H9 (cell line): ENCODE measurements around the gene ILK. TPM values are rescaled to one million over a fixed set of nuclear protein-coding genes. Genes with fewer than 3 reads are reported as not detected.

ENCODE experiments used
- DNase-seq: peaks from one replicate; pipeline ENCODE4 v3.0.0-alpha.2; 2017
- H2AFZ ChIP-seq: one replicate; pipeline ENCODE4 v1.6.1; 2013; ENCODE audit warnings: mild to moderate bottlenecking, low read length, control low read depth, moderate library complexity
- H2AK5ac ChIP-seq: 2 replicates; pipeline ENCODE4 v1.6.1; 2013; ENCODE audit warnings: low read length, control low read depth, mixed read lengths; ENCODE audit not compliant: insufficient read length
- H2BK120ac ChIP-seq: one replicate; pipeline ENCODE4 v1.6.1; 2013; ENCODE audit warnings: low read depth, mild to moderate bottlenecking, low read length, control low read depth, inconsistent platforms; ENCODE audit not compliant: poor library complexity, severe bottlenecking
- H2BK12ac ChIP-seq: 2 replicates; pipeline ENCODE4 v1.6.1; 2013; ENCODE audit warnings: low read length, control low read depth, mixed read lengths, low read depth; ENCODE audit not compliant: insufficient read length
- H2BK15ac ChIP-seq: 2 replicates; pipeline ENCODE4 v1.6.1; 2013; ENCODE audit warnings: low read depth, low read length, control low read depth
- H2BK20ac ChIP-seq: one replicate; pipeline ENCODE4 v1.6.1; 2013; ENCODE audit warnings: low read depth, mild to moderate bottlenecking, low read length, control low read depth, inconsistent platforms; ENCODE audit not compliant: poor library complexity, severe bottlenecking
- H2BK5ac ChIP-seq: 2 replicates; pipeline ENCODE4 v1.6.1; 2013; ENCODE audit warnings: low read length, control low read depth, mixed read lengths; ENCODE audit not compliant: insufficient read length
- H3K14ac ChIP-seq: 2 replicates; pipeline ENCODE4 v1.6.1; 2013; ENCODE audit warnings: low read length, control low read depth; ENCODE audit not compliant: insufficient read depth
- H3K18ac ChIP-seq: 2 replicates; pipeline ENCODE4 v1.6.1; 2013; ENCODE audit warnings: low read depth, mild to moderate bottlenecking, mixed read lengths, low read length, control low read depth; ENCODE audit not compliant: insufficient read length
- H3K23ac ChIP-seq: 2 replicates; pipeline ENCODE4 v1.6.1; 2013; ENCODE audit warnings: low read length, control low read depth, mixed read lengths, low read depth; ENCODE audit not compliant: insufficient read length
- H3K23me2 ChIP-seq: 2 replicates; pipeline ENCODE4 v1.6.1; 2013; ENCODE audit warnings: low read depth, mild to moderate bottlenecking, mixed read lengths, low read length, control low read depth; ENCODE audit not compliant: insufficient read length, poor library complexity, severe bottlenecking
- H3K27ac ChIP-seq: 2 replicates; pipeline ENCODE4 v1.5.1; 2013; ENCODE audit warnings: low read length, control low read depth, mixed read lengths, low read depth; ENCODE audit not compliant: insufficient read length
- H3K27me3 ChIP-seq: 2 replicates; pipeline ENCODE4 v1.6.1; 2013; ENCODE audit warnings: low read length, control low read depth, inconsistent platforms; ENCODE audit not compliant: insufficient read depth
- H3K4ac ChIP-seq: 2 replicates; pipeline ENCODE4 v1.6.1; 2013; ENCODE audit warnings: low read depth, mild to moderate bottlenecking, control low read depth, inconsistent platforms, low read length, moderate library complexity
- H3K4me1 ChIP-seq: 2 replicates; pipeline ENCODE4 v1.6.1; 2013; ENCODE audit warnings: low read length, control low read depth, inconsistent platforms; ENCODE audit not compliant: insufficient read depth
- H3K4me2 ChIP-seq: 2 replicates; pipeline ENCODE4 v1.6.1; 2013; ENCODE audit warnings: low read length, control low read depth, mixed read lengths; ENCODE audit not compliant: insufficient read length, insufficient read depth
- H3K56ac ChIP-seq: 2 replicates; pipeline ENCODE4 v1.6.1; 2013; ENCODE audit warnings: low read depth, mild to moderate bottlenecking, mixed read lengths, low read length, control low read depth; ENCODE audit not compliant: insufficient read length
- H3K79me1 ChIP-seq: 2 replicates; pipeline ENCODE4 v1.6.1; 2013; ENCODE audit warnings: low read depth, mild to moderate bottlenecking, moderate library complexity, low read length, control low read depth, inconsistent platforms; ENCODE audit not compliant: insufficient read depth, poor library complexity, severe bottlenecking
- H3K79me2 ChIP-seq: 2 replicates; pipeline ENCODE4 v1.6.1; 2013; ENCODE audit warnings: low read length, control low read depth, inconsistent platforms; ENCODE audit not compliant: insufficient read depth
- H3K9ac ChIP-seq: 2 replicates; pipeline ENCODE4 v1.6.1; 2013; ENCODE audit warnings: low read length, control low read depth, mixed read lengths; ENCODE audit not compliant: insufficient read length; ENCODE audit errors: extremely low read depth
- H3K9me3 ChIP-seq: one replicate; pipeline ENCODE4 v1.6.1; 2013; ENCODE audit warnings: low read depth, low read length, inconsistent platforms; ENCODE audit not compliant: control insufficient read depth
- H3T11ph ChIP-seq: one replicate; pipeline ENCODE4 v1.6.1; 2013; ENCODE audit warnings: mild to moderate bottlenecking, low read length, control low read depth, inconsistent platforms
- H4K20me1 ChIP-seq: one replicate; pipeline ENCODE4 v1.6.1; 2013; ENCODE audit not compliant: control insufficient read depth, insufficient read length, insufficient read depth
- H4K5ac ChIP-seq: 2 replicates; pipeline ENCODE4 v1.6.1; 2013; ENCODE audit warnings: low read depth, mild to moderate bottlenecking, mixed read lengths, low read length, control low read depth; ENCODE audit not compliant: insufficient read length
- H4K8ac ChIP-seq: replicated peaks from 2 replicates; pipeline ENCODE4 v1.6.1; 2013; ENCODE audit warnings: low read length, control low read depth, mixed read lengths, low read depth; ENCODE audit not compliant: insufficient read length
- H4K91ac ChIP-seq: 2 replicates; pipeline ENCODE4 v1.6.1; 2013; ENCODE audit warnings: low read depth, mild to moderate bottlenecking, moderate library complexity, mixed read lengths, low read length, control low read depth; ENCODE audit not compliant: insufficient read length
- H3K27ac Mint-ChIP-seq, 3 experiments: 2 replicates in 2 of 3; 3 replicates in 1 of 3; pipeline ENCODE4 v1.8.0; 2020 to 2021; ENCODE audit warnings: mixed read lengths in 3 of 3, mild to moderate bottlenecking in 1 of 3, moderate library complexity in 1 of 3
- H3K27me3 Mint-ChIP-seq: 2 replicates; pipeline ENCODE4 v1.8.0; 2021; ENCODE audit warnings: low read depth, mild to moderate bottlenecking, moderate library complexity, mixed read lengths
- H3K36me3 Mint-ChIP-seq, 3 experiments: 2 replicates in 2 of 3; 3 replicates in 1 of 3; pipeline ENCODE4 v1.8.0; 2020 to 2021; ENCODE audit warnings: low read depth in 3 of 3, mixed read lengths in 3 of 3; ENCODE audit not compliant: insufficient read depth in 1 of 3
- H3K4me1 Mint-ChIP-seq, 2 experiments: 2 replicates each; pipeline ENCODE4 v1.8.0; 2020; ENCODE audit warnings: mixed read lengths in 2 of 2
- H3K4me3 Mint-ChIP-seq, 2 experiments: 2 replicates in 1 of 2; 3 replicates in 1 of 2; pipeline ENCODE4 v1.8.0; 2020 to 2021; ENCODE audit warnings: mild to moderate bottlenecking in 2 of 2, mixed read lengths in 2 of 2, moderate library complexity in 1 of 2
- H3K9me3 Mint-ChIP-seq, 2 experiments: 2 replicates in 1 of 2; 3 replicates in 1 of 2; pipeline ENCODE4 v1.8.0; 2020; ENCODE audit warnings: mild to moderate bottlenecking in 2 of 2, mixed read lengths in 2 of 2, moderate library complexity in 1 of 2
- WGBS: extraction: QIAGEN DNeasy Blood & Tissue Kit; methylation state at CpG from one replicate; pipeline ENCODE4 v1.1.7; 2013; ENCODE audit warnings: missing lambda C conversion rate, low lambda C conversion rate, mixed read lengths; ENCODE audit not compliant: insufficient read length; ENCODE audit errors: extremely low coverage; 5-methylcytosine and 5-hydroxymethylcytosine counted together
- total RNA-seq: library from RNA; stranded (reverse); gene quantifications from 2 replicates; pipeline ENCODE4 v1.2.1, GENCODE V29; 2021
- TF ChIP-seq, protein P1 (sequence below): fragments of 200-600 bp; sonication (generic); conservative IDR thresholded peaks from 3 replicates; pipeline ENCODE4 v1.8.0; 2021; ENCODE audit warnings: antibody characterized with exemption, mild to moderate bottlenecking

The ILK gene
- total RNA-seq, 1 experiment from 2014 or later = 100 TPM

DNA sequence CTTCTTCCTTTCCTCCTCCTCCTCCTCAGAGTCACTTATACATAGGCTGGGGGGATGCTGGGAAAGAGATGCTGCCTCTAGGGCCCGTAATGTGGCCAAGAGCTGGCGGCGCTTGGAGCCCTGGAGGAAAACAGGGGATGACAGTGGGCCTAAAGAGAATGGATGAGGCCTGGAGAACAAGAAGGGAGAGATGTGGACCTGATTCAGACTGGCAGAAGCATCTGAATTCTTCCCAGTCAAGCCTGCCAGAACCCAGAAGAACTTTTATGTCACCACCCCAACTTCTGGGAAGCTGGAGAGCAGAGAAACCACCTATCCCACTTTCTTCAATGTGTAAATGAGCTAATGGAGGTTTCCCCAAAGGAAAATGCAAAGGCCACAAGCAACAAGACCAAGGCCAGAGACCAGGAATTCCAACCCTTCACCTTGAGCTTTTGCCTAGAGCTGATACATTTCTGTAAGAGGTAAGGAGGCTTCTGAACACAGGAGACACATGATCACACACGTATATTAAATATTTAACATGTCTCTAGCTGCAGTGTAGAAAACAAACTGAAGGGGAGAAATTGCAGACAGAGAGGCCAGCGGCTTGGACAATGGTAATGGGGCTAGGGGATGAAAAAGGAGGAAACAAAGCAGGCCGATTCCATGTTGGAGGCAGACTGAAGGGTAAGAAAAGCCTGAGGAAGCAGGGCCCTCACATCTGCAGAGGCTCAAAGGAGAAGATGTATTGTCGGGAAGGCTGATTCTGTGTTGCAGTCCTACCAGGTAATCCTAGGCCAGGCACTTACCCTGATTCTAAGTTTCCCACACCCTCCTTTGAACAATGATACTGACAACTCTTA lies 1.3 kb upstream of the ILK start:
- H4K8ac ChIP-seq = no peak overlapping the region
- peak overlapping the region; percentile 74 for H3K9ac ChIP-seq
- peaks cover 7 to 45% (median 30%) of the 10 kb centered on the region in 3 experiments; a peak in 6 of 7 replicates for H3K36me3 Mint-ChIP-seq
- H3K4me3 Mint-ChIP-seq = no peak overlapping the region; a peak in 1 of 5 replicates
- H3K9me3 ChIP-seq = no peaks in the 10 kb centered on the region
- no CpG with 5 or more reads among the region's 7 CpGs for WGBS
- no peak overlapping the region for H3K56ac ChIP-seq
- no peak overlapping the region for H3K4ac ChIP-seq
- no peak overlapping the region for H2AK5ac ChIP-seq
- H4K91ac ChIP-seq = no peak overlapping the region
- TF ChIP-seq, protein P1, sequence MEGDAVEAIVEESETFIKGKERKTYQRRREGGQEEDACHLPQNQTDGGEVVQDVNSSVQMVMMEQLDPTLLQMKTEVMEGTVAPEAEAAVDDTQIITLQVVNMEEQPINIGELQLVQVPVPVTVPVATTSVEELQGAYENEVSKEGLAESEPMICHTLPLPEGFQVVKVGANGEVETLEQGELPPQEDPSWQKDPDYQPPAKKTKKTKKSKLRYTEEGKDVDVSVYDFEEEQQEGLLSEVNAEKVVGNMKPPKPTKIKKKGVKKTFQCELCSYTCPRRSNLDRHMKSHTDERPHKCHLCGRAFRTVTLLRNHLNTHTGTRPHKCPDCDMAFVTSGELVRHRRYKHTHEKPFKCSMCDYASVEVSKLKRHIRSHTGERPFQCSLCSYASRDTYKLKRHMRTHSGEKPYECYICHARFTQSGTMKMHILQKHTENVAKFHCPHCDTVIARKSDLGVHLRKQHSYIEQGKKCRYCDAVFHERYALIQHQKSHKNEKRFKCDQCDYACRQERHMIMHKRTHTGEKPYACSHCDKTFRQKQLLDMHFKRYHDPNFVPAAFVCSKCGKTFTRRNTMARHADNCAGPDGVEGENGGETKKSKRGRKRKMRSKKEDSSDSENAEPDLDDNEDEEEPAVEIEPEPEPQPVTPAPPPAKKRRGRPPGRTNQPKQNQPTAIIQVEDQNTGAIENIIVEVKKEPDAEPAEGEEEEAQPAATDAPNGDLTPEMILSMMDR = no peak
- no peak overlapping the region for H2BK12ac ChIP-seq
- no peaks in the 10 kb centered on the region for H3K79me1 ChIP-seq
- H3K79me2 ChIP-seq = peaks cover 7% of the 10 kb centered on the region; the same call in 1 of the 2 replicates
- H3K9me3 Mint-ChIP-seq = no peaks in the 10 kb centered on the region
- H3K18ac ChIP-seq = no peak overlapping the region
- no peak overlapping the region for H3K27ac Mint-ChIP-seq
- H3K27me3 Mint-ChIP-seq = no peaks in the 10 kb centered on the region; the same call in 1 of the 2 replicates
- no peak overlapping the region for H2BK5ac ChIP-seq
- H3K23ac ChIP-seq = no peak overlapping the region
- H3T11ph ChIP-seq = no peak overlapping the region
- no peak overlapping the region for H2BK20ac ChIP-seq
- H3K23me2 ChIP-seq = peaks cover 15% of the 10 kb centered on the region
- H2AFZ ChIP-seq = no peak overlapping the region
- H3K4me1 Mint-ChIP-seq = peaks cover 11% of the 10 kb centered on the region in 2 experiments
- H3K4me2 ChIP-seq = peak overlapping the region; percentile 88
- no peak overlapping the region for H3K14ac ChIP-seq
- H3K4me1 ChIP-seq = peaks cover 3% of the 10 kb centered on the region; the same call in 1 of the 2 replicates
- no peak overlapping the region for H2BK15ac ChIP-seq
- no peak overlapping the region for H4K5ac ChIP-seq
- no peak overlapping the region for H2BK120ac ChIP-seq
- no peaks in the 10 kb centered on the region for H4K20me1 ChIP-seq
- DNase-seq = no peak
- H3K27ac ChIP-seq = no peak overlapping the region
- H3K27me3 ChIP-seq = no peaks in the 10 kb centered on the region
